ENCODE results near the gene SS18L1. TPM values are rescaled to one million over a fixed set of nuclear protein-coding genes. Genes with fewer than 3 reads are reported as not detected.
A peak's percentile ranks its signal among the peaks of the same experiment; 100 is the strongest.
"Not testable (repeated sequence)": the region's sequence is repeated elsewhere in the genome, so short reads cannot be mapped to it uniquely, and the experiment has no call there.

The SS18L1 gene
- total RNA-seq, 2 experiments from 2014 or later: 21.0 to 23.3 TPM

GRCh38 chr20:62146019-62146755 lies 2.6 kb downstream of the SS18L1 start:
- H3K9me3 Mint-ChIP-seq: no peaks in the 10 kb centered on the region
- peaks cover 24% of the 10 kb centered on the region for H3K4me1 Mint-ChIP-seq
- no peaks in the 10 kb centered on the region for H3K27me3 Mint-ChIP-seq
- DNase-seq (no peak), ATAC-seq (ENCODE audit: low read depth) (no peak)
- H3K36me3 Mint-ChIP-seq: peaks cover 3% of the 10 kb centered on the region
- POLR2A ChIA-PET: no interaction called here
- H3K4me3 Mint-ChIP-seq: no peak overlapping the region
- H3K27ac Mint-ChIP-seq: no peak overlapping the region

DNA sequence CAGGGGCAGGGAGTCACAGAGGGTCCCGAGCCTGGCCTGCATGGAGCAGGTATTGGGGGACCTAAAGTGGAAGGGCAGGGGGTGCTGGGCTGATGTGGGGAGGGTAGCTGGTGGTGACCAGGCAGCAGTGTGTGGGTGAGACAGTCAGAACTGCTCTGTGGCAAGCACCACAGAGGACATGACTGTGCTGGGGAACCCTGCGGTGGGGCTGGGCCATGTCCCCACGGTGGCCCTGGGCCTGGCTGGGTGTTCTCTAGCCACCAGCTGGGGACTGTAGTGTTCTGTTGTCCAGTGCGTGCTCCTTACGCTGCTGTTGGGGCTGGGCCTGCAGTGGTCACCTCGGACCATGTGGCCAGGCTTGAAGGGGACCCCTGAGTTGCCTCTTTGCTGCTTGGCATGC lies 3.6 kb downstream of the SS18L1 start:
- Mint-ChIP-seq H3K4me3 (no peak overlapping the region), H3K27ac (no peak overlapping the region), H3K27me3 (no peaks in the 10 kb centered on the region), H3K9me3 (no peaks in the 10 kb centered on the region), H3K4me1 (peaks cover 15% of the 10 kb centered on the region), H3K36me3 (peaks cover 7% of the 10 kb centered on the region)
- POLR2A ChIA-PET: no interaction called here
- ATAC-seq (ENCODE audit: low read depth) (no peak), DNase-seq (no peak)

GRCh38 chr20:62147528-62147927 lies 4.0 kb downstream of the SS18L1 start:
- ATAC-seq (ENCODE audit: low read depth): no peak
- Mint-ChIP-seq H3K27me3 (no peaks in the 10 kb centered on the region), H3K4me3 (no peak overlapping the region), H3K9me3 (no peaks in the 10 kb centered on the region), H3K27ac (no peak overlapping the region), H3K36me3 (peaks cover 11% of the 10 kb centered on the region), H3K4me1 (peaks cover 13% of the 10 kb centered on the region)
- no peak for DNase-seq
- POLR2A ChIA-PET: no interaction called here

DNA sequence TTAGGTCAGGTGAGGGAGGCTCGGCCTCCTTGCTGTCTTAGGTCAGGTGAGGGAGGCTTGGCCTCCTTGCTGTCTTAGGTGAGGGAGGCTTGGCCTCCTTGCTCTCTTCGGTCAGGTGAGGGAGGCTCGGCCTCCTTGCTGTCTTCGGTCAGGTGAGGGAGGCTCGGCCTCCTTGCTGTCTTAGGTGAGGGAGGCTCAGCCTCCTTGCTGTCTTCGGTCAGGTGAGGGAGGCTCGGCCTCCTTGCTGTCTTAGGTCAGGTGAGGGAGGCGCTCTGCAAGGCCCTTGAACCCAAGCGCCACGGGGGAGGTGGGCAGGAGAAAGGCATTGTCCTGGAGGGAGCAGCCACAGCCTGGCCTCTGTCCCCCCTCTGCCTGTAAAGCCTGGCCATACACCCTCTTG lies 4.8 kb downstream of the SS18L1 start:
- DNase-seq; H3K27me3 Mint-ChIP-seq; POLR2A ChIA-PET; H3K27ac Mint-ChIP-seq; H3K4me3 Mint-ChIP-seq; H3K9me3 Mint-ChIP-seq; ATAC-seq (ENCODE audit: low read depth): not testable (repeated sequence)
- Mint-ChIP-seq H3K4me1 (peaks cover 13% of the 10 kb centered on the region), H3K36me3 (peaks cover 16% of the 10 kb centered on the region)

- ATAC-seq (ENCODE audit: low read depth) (no peak), DNase-seq (no peak)
- POLR2A ChIA-PET: no interaction called here
- Mint-ChIP-seq H3K4me3 (no peak overlapping the region), H3K9me3 (peaks cover 4% of the 10 kb centered on the region), H3K27me3 (no peaks in the 10 kb centered on the region), H3K27ac (no peak overlapping the region), H3K4me1 (peaks cover 13% of the 10 kb centered on the region), H3K36me3 (peaks cover 22% of the 10 kb centered on the region)
These were observed 5.3 kb downstream of the SS18L1 start for GRCh38 chr20:62148908-62149314.

- Mint-ChIP-seq H3K4me3 (no peak overlapping the region), H3K27me3 (no peaks in the 10 kb centered on the region), H3K4me1 (peaks cover 10% of the 10 kb centered on the region), H3K36me3 (peaks cover 28% of the 10 kb centered on the region), H3K9me3 (peaks cover 4% of the 10 kb centered on the region), H3K27ac (no peak overlapping the region)
- POLR2A ChIA-PET: no interaction called here
- DNase-seq (no peak), ATAC-seq (ENCODE audit: low read depth) (no peak)
These were observed 6.2 kb downstream of the SS18L1 start for GRCh38 chr20:62149532-62150309.

DNA sequence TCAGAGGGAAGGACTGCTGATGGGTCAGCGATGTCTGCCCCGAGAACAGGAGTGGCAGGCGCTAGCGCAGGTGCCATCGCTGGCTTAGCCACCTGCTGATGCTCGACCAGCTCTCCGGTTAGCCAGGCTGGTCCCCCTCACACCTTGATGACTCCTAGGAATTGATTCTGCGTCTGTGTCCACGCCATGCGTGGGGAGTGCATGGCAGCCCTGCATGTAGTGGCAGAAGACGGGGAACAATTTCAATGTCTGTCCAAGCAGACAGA lies 6.7 kb downstream of the SS18L1 start:
- POLR2A ChIA-PET: no interaction called here
- no peak overlapping the region for H3K4me3 Mint-ChIP-seq
- no peak overlapping the region for H3K27ac Mint-ChIP-seq
- no peaks in the 10 kb centered on the region for H3K27me3 Mint-ChIP-seq
- peaks cover 29% of the 10 kb centered on the region for H3K36me3 Mint-ChIP-seq
- no peak for DNase-seq
- ATAC-seq (ENCODE audit: low read depth): no peak
- H3K4me1 Mint-ChIP-seq: peaks cover 5% of the 10 kb centered on the region
- H3K9me3 Mint-ChIP-seq: peaks cover 4% of the 10 kb centered on the region

DNA sequence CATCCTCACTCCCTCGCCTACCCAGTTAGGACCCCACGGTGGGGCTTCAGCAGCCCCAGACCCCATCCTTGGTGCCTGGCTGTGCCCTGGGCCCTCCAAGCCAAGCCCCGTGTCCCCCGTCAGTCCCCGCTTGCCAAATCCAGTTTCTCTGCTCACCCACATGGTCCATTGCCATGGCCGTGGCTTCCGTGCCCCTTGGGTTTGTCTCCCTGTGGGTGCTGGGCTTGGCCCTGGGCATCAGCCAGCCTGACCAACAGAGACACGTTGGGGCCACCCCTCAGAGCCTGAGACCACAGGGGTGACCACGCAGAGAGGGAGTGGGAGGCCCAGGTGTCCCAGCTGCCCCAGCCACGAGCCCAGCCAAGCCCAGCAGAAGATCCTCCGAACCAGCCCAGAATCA lies 7.7 kb downstream of the SS18L1 start:
- Mint-ChIP-seq H3K4me3 (no peak overlapping the region), H3K27ac (no peak overlapping the region), H3K9me3 (peaks cover 4% of the 10 kb centered on the region), H3K36me3 (peaks cover 30% of the 10 kb centered on the region), H3K27me3 (no peaks in the 10 kb centered on the region), H3K4me1 (peaks cover 2% of the 10 kb centered on the region)
- ATAC-seq (ENCODE audit: low read depth) (no peak), DNase-seq (no peak)
- POLR2A ChIA-PET: interaction anchor here (0.6 kb wide), 1 partner anchor 29 kb away, joined by 3 read pairs; the partner anchor contains the start of gene LSM14B

GRCh38 chr20:62151835-62152364 lies 8.3 kb downstream of the SS18L1 start:
- Mint-ChIP-seq H3K27me3 (no peaks in the 10 kb centered on the region), H3K4me3 (no peak overlapping the region), H3K36me3 (peaks cover 30% of the 10 kb centered on the region), H3K27ac (no peak overlapping the region), H3K9me3 (peaks cover 4% of the 10 kb centered on the region), H3K4me1 (peaks cover 2% of the 10 kb centered on the region)
- ATAC-seq (ENCODE audit: low read depth): no peak
- no peak for DNase-seq
- POLR2A ChIA-PET: no interaction called here

DNA sequence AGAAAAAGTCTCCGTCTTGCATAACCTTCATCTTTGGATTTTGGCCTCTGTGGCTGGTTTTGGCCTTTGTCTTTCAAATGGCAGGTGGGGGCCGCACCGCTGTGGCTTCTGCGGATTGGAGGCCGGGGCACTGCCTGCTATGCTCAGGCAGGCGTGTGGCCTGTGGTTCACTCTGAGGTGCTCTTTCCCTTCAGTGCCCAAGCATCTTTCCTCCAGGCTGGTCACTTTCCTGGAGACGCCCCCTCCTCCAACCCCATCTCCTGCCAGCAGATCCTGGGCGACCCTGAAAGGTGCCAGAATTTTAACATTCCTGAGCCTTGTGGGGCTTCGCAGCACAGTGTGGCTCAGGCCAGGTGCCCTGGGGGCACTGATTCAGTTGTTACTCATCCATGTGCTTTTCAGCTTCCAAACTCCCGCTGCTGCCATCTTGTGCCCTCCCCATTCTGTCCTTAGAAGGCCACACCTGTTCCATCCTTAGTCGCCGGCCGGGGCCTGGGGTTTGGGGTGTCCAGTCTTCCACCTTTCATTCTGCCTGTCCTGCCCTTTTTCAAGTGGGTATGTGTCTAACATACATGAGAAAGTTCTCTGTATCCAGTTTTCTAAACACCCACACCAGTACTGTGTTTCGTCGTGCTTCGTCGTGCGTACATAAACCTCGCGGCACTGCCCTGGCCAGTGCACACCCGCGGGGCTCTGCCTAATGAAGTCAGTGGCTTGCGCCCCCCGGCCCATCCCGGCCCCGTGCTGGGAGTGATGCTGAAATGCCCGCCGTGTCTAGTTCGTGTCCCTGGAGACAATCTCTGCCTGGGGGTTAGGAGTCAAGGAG lies 12.1 kb downstream of the SS18L1 start:
- Mint-ChIP-seq H3K36me3 (peaks cover 30% of the 10 kb centered on the region), H3K4me3 (no peak overlapping the region), H3K4me1 (peaks cover 5% of the 10 kb centered on the region), H3K27me3 (no peaks in the 10 kb centered on the region), H3K9me3 (peaks cover 4% of the 10 kb centered on the region), H3K27ac (no peak overlapping the region)
- DNase-seq (no peak), ATAC-seq (ENCODE audit: low read depth) (no peak)
- POLR2A ChIA-PET: no interaction called here

GRCh38 chr20:62156254-62156556 lies 12.6 kb downstream of the SS18L1 start:
- ATAC-seq (ENCODE audit: low read depth): no peak
- peaks cover 30% of the 10 kb centered on the region for H3K36me3 Mint-ChIP-seq
- POLR2A ChIA-PET: no interaction called here
- H3K4me1 Mint-ChIP-seq: peaks cover 5% of the 10 kb centered on the region
- H3K4me3 Mint-ChIP-seq: no peak overlapping the region
- peaks cover 4% of the 10 kb centered on the region for H3K9me3 Mint-ChIP-seq
- H3K27ac Mint-ChIP-seq: no peak overlapping the region
- DNase-seq: no peak
- no peaks in the 10 kb centered on the region for H3K27me3 Mint-ChIP-seq

- H3K27ac Mint-ChIP-seq: no peak overlapping the region
- POLR2A ChIA-PET: no interaction called here
- DNase-seq: peak; percentile 79
These were observed 13.2 kb downstream of the SS18L1 start for GRCh38 chr20:62156592-62157386.

More at GRCh38 chr20:62156592-62157386, 13.2 kb downstream of the SS18L1 start:
- H3K9me3 Mint-ChIP-seq: peaks cover 4% of the 10 kb centered on the region
- peak; percentile 88 for ATAC-seq (ENCODE audit: low read depth)
- no peak overlapping the region for H3K4me3 Mint-ChIP-seq
- no peaks in the 10 kb centered on the region for H3K27me3 Mint-ChIP-seq
- H3K4me1 Mint-ChIP-seq: peaks cover 5% of the 10 kb centered on the region
- peaks cover 30% of the 10 kb centered on the region for H3K36me3 Mint-ChIP-seq

All from activated naive CD8-positive, alpha-beta T cell treated with anti-CD3 and anti-CD28 coated beads, Interleukin-2, amount 10 ng/mL, durations not matched to agents 7 days and 5 days (primary cell).